Activated CD4-positive, alpha-beta T cell treated with anti-CD3 and anti-CD28 coated beads, Interleukin-2, amount 50 U/mL, for 48 hours (primary cell): ENCODE results near the gene ASAP3.
A peak's percentile ranks its signal among the peaks of the same experiment; 100 is the strongest.
"Not testable (repeated sequence)": the region's sequence is repeated elsewhere in the genome, so short reads cannot be mapped to it uniquely, and the experiment has no call there.

Source experiments
- DNase-seq, 2 experiments: peaks; one replicate each; pipeline ENCODE4 v3.0.0-alpha.2; 2020

ASAP3 gene

GRCh38 chr1:23514111-23514679, 30.2 kb upstream of the ASAP3 start:
- no peak for DNase-seq

GRCh38 chr1:23509896-23510295, 25.9 kb upstream of the ASAP3 start:
- no peak for DNase-seq

GRCh38 chr1:23506376-23507107, 22.6 kb upstream of the ASAP3 start:
- no peak for DNase-seq

- no peak for DNase-seq
Observed at GRCh38 chr1:23505851-23506250, 21.9 kb upstream of the ASAP3 start.

GRCh38 chr1:23504156-23504555, 20.2 kb upstream of the ASAP3 start:
- not testable (repeated sequence) for DNase-seq

GRCh38 chr1:23502951-23503350, 19.0 kb upstream of the ASAP3 start:
- no peak for DNase-seq

- DNase-seq, result no peak
Observed at GRCh38 chr1:23500466-23500865, 16.5 kb upstream of the ASAP3 start.

GRCh38 chr1:23497777-23498439, 13.9 kb upstream of the ASAP3 start:
- no peak for DNase-seq

- DNase-seq, result no peak
Observed at GRCh38 chr1:23496490-23497181, 12.7 kb upstream of the ASAP3 start.

GRCh38 chr1:23494836-23495235, 10.9 kb upstream of the ASAP3 start:
- DNase-seq, result not testable (repeated sequence)

- DNase-seq, result not testable (repeated sequence)
Observed at GRCh38 chr1:23492776-23493175, 8.8 kb upstream of the ASAP3 start.

GRCh38 chr1:23492132-23492720, 8.2 kb upstream of the ASAP3 start:
- DNase-seq, result no peak

- DNase-seq, result no peak
Observed at GRCh38 chr1:23489842-23490241, 5.9 kb upstream of the ASAP3 start.

GRCh38 chr1:23485002-23485332, 988 bp upstream of the ASAP3 start:
- no peak for DNase-seq

- peak; percentile 92 for DNase-seq
Observed at GRCh38 chr1:23484253-23485001, 448 bp upstream of the ASAP3 start.

GRCh38 chr1:23481904-23482303, 2.1 kb downstream of the ASAP3 start:
- DNase-seq, result no peak

GRCh38 chr1:23481026-23481597, 2.9 kb downstream of the ASAP3 start:
- DNase-seq, result no peak

GRCh38 chr1:23480187-23481025, 3.6 kb downstream of the ASAP3 start:
- DNase-seq, result no peak

GRCh38 chr1:23479666-23479941, 4.4 kb downstream of the ASAP3 start:
- DNase-seq, result no peak

- DNase-seq, result no peak
Observed at GRCh38 chr1:23478896-23479665, 4.9 kb downstream of the ASAP3 start.
